HEK293 (cell line): ENCODE data around the gene DDX24.

Experiments
- CTCF ChIP-seq: fragments of 450-650 bp; formaldehyde crosslinking; IDR thresholded peaks from 2 replicates; pipeline ENCODE4 v1.5.1; 2016; ENCODE audit warnings: missing biosample characterization, missing genetic modification characterization
- MEIS1 ChIP-seq: sonication (generic); formaldehyde crosslinking; IDR thresholded peaks from 2 replicates; pipeline ENCODE4 v1.8.1; 2022; ENCODE audit warnings: missing genetic modification reagents, mild to moderate bottlenecking, borderline replicate concordance
- ZBTB7A ChIP-seq: fragments of 450-650 bp; formaldehyde crosslinking; IDR thresholded peaks from 2 replicates; pipeline ENCODE4 v1.5.1; 2016; ENCODE audit warnings: low read depth, missing biosample characterization, missing genetic modification characterization
- ZNF274 ChIP-seq, 2 experiments: fragments of 200-500 bp in 1 of 2; fragments of 450-650 bp in 1 of 2; sonication (Bioruptor generic) in 1 of 2; formaldehyde crosslinking in 1 of 2; IDR thresholded peaks; 2 replicates each; pipeline versions ENCODE4 v1.5.1 to v1.6.1; 2014 to 2016; ENCODE audit warnings: borderline replicate concordance in 1 of 2, inconsistent platforms in 1 of 2, low read length in 1 of 2, missing biosample characterization in 1 of 2, missing genetic modification characterization in 1 of 2

- TF ChIP-seq CTCF (no peak), ZBTB7A (no peak), MEIS1 (CRISPR knock-in tag) (no peak), ZNF274 (IDR thresholded peaks at IDR 0.05; ENCODE audit: low read length) (no peak), ZNF274 (tag by site-specific recombination; IDR thresholded peaks at IDR 0.05; ENCODE audit: borderline replicate concordance) (no peak)
Measured at GRCh38 chr14:94098326-94098992, 17.5 kb upstream of the DDX24 start.
